GM19397 (cell line): ENCODE results near the gene SLC35B2.

Experiments
- ATAC-seq: cut with Tn5 transposase; IDR thresholded peaks from one replicate; pipeline ENCODE4 v1.9.1; 2021; ENCODE audit warnings: mild to moderate bottlenecking, moderate library complexity; ENCODE audit not compliant: unreplicated experiment

SLC35B2 gene

GRCh38 chr6:44269178-44269920, 12.0 kb upstream of the SLC35B2 start:
- ATAC-seq = no peak

- no peak for ATAC-seq
Measured at GRCh38 chr6:44268095-44268628, 10.8 kb upstream of the SLC35B2 start.

- ATAC-seq = no peak
Measured at GRCh38 chr6:44267252-44267651, 9.9 kb upstream of the SLC35B2 start.

GRCh38 chr6:44266347-44266746, 9.0 kb upstream of the SLC35B2 start:
- ATAC-seq = no peak

GRCh38 chr6:44265722-44266233, 8.4 kb upstream of the SLC35B2 start:
- no peak for ATAC-seq

GRCh38 chr6:44265007-44265721, 7.8 kb upstream of the SLC35B2 start, which contains the start of gene NFKBIE:
Gene NFKBIE, minus strand, starts transcription at chr6:44265551. Its CDS starts 205 bp downstream, at chr6:44265346.
- peak; percentile 46 for ATAC-seq

- ATAC-seq = peak; percentile 32
Measured at GRCh38 chr6:44264154-44265006, 7.1 kb upstream of the SLC35B2 start.

- no peak for ATAC-seq
Measured at GRCh38 chr6:44263354-44264100, 6.2 kb upstream of the SLC35B2 start.

- no peak for ATAC-seq
Measured at GRCh38 chr6:44262467-44263353, 5.4 kb upstream of the SLC35B2 start.

GRCh38 chr6:44261581-44261980, 4.3 kb upstream of the SLC35B2 start:
- no peak for ATAC-seq

- no peak for ATAC-seq
Measured at GRCh38 chr6:44260451-44261297, 3.3 kb upstream of the SLC35B2 start.

GRCh38 chr6:44260011-44260410, 2.7 kb upstream of the SLC35B2 start:
- ATAC-seq = no peak

- ATAC-seq = no peak
Measured at GRCh38 chr6:44258921-44259320, 1.6 kb upstream of the SLC35B2 start.

- ATAC-seq = no peak
Measured at GRCh38 chr6:44258325-44258863, 1.1 kb upstream of the SLC35B2 start.

GRCh38 chr6:44257753-44258324, 511 bp upstream of the SLC35B2 start:
- ATAC-seq = peak; percentile 8

GRCh38 chr6:44256775-44257024, 628 bp downstream of the SLC35B2 start:
- ATAC-seq = no peak

- ATAC-seq = no peak
Measured at GRCh38 chr6:44255871-44256774, 1.2 kb downstream of the SLC35B2 start.
